HG03060 (cell line): Measurements from ENCODE around the gene KRT36.

Experiments used
- ATAC-seq: cut with Tn5 transposase; IDR thresholded peaks from one replicate; pipeline ENCODE4 v1.9.1; 2021; ENCODE audit warnings: low read depth, moderate number of reproducible peaks; ENCODE audit not compliant: unreplicated experiment

The KRT36 gene

DNA sequence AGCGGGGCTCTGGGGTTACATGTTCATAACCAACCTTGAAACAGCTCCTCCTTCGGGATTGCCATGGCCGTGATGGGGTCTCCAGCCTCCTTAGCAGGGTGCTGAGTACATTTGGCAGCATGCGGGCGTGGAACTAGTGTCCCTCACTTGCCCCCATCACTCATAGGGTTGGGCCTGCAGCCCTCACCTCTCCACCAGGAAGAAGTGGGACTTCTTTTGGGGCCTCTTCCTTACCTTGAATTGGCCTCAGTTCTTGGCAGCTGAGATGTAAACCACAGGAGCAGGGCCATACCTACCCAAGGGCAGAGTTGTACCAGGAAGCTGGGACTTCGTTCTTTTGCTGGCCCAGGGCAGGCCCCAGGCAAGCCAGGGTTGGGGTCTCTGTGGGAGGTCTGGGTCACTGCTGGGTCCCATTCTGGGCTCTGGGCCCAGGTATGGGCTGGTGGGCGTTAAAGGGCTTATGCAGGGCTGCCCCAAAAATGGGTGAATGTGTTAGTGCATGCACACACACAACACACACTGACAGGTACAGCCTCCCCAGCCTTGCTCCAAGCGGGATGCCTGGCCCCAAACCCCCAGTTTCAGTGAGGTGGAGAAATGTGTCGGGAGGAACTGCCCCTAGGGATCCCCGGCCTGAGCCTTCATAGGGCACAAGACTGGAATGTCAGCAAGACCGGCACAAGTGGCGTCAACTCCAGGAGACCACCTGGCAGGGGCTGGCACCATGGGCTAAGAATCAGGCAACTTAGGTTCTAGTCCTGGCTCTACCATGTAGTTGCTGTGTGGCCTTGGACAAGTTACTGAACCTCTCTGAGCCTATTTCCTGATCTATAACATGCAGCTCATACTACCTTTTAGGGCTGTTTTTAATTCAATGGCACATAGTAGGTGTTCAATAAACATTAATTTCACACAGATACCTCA lies 32.9 kb upstream of the KRT36 start:
- ATAC-seq, result no peak

- no peak for ATAC-seq
These were observed 32.0 kb upstream of the KRT36 start for GRCh38 chr17:41521574-41522261.

- no peak for ATAC-seq
These were observed 31.3 kb upstream of the KRT36 start for GRCh38 chr17:41520821-41521521.

DNA sequence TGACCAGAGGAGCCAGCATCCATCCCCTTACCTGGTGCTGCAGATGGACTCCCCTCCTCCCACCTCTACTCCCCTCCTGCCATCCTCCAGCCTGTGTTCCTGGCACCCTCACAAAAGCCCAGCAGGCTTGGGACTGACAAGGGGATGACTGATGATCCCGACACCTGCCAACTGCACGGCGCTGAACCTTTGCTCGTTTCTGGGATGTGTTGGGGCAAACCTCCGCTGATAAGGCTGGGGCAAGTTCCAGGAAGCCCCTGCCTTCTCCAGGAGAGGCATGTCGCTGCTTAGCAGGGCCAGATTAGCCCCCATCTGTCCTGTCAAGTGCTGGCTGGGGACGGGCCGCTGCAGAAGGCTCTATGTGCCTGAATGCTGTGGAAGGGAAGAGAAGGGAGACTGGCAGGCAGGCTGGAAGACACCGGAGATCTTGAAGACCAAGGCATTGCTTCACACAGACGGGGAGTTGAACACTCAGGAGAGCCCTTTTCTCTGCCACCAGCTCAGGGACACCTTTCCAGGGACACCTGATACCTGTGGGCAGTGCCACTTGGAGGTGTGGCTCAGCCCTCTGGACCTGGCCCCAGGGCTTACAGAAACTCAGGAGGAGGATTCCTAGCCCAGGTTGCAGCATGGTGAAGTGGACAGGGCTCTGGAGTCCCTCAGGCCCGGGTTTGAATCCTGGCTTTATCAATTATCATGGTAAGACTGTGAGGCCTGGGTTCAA lies 30.0 kb upstream of the KRT36 start:
- no peak for ATAC-seq

- ATAC-seq, result no peak
These were observed 29.2 kb upstream of the KRT36 start, which contains the start of gene KRT15 for GRCh38 chr17:41518789-41519449. KRT15 (minus strand) TSS chr17:41518890; CDS start chr17:41518827, 63 bp downstream.

DNA sequence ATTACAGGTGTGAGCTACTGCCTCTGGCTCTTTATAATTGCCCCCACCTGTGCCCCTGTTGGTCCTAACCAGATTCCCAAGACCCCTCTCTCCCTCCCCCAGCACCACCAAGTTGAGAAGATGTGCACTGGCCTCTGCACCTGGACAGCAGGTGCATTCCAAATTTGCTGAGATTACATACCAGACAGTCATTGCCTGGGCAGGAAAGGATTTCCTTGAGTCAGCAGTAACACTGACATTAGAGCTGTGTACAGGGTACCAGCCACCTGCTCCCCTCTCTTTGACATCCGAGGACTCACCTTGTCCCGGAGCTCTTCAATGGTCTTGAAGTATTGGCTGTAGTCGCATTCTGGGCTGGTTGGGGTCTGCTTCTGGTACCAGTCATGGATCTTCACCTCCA lies 28.3 kb upstream of the KRT36 start:
- ATAC-seq, result no peak

DNA sequence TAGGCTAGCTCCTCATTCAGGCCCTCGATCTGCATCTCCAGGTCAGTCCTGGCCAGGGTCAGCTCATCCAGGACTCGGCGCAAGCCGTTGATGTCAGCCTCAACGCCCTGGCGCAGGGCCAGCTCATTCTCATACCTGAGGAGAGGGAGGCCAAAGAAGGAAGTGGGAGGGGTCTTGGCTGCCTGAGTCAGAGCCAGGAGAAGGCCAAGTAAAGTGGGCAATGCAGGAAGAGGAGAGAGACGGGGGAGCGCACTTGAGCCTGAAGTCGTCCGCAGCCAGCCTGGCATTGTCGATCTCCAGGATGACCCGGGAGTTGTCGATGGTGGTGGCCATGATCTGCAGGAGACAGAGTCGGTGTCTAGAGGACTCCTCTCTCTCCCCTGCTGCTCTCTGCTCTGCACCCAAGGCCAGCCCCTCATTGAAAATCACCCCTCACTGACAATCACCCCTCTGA lies 27.1 kb upstream of the KRT36 start:
- ATAC-seq, result no peak

DNA sequence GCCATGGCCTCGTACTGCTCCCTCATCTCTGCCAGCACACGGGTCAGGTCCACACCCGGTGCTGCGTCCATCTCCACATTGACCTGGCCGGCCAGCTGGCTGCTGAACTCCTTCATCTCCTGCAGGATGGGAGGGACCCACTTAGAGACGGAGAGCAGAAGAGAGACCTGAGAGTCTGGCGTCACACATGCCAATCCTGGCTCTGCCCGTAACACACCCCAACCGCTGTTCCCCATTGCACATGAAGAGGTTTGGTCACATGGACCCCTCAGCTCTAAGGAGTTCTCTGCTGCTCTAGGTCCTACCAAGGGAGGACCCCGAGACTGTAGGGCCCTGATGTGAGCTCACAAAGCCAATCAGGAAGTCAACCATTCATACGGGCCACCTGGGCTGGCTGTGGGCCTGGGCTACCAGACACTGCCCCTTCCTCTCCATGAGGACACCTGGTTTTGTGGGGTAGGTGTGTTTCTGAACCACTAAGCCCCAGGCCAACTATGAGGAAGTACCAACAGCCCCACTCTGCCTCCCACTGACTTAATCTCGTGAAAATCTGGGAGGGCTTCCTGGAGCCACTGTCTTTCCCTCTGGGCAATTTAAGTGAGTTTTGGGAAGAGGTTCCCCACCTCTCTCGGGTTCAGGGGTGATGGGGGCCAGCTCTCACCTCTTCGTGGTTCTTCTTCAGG lies 26.6 kb upstream of the KRT36 start:
- no peak for ATAC-seq

DNA sequence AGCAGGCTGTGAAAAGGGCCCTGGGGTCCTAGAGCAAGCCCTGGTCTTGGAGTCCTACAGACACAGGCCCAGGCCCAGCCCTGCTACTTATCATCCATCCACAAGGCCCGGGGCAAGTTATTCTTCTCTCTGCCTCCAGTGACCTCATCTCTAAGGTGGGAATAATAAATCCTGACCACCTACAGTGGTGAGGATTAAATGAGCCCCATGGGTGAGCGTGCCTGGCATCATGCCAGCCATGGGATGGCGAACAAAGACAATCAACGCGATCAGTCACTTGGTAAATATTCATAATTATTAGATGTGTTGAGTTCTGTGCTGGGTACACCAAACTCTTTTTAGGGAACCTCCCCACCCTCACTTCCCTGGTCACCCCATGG lies 23.4 kb upstream of the KRT36 start:
- no peak for ATAC-seq

- ATAC-seq, result no peak
These were observed 22.9 kb upstream of the KRT36 start for GRCh38 chr17:41512546-41513167.

DNA sequence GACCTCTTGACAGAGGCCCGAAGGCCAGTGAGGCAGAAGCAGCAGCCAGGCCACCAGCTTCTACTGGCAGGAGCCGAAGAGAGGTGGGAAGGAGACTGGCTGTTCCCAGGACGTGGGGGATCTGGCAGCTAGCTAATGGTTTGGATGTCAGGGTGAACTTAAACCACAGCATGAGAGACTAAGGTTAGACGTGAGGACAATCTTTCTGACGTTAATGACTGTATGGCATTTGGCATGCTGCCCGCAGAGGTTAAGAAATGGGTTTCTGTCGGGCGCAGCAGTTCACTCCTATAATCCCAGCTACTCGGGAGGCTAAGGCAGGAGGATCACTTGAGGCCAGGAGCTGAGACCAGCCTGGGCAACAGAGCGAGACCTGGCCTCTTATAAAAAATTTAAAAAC lies 22.0 kb upstream of the KRT36 start:
- no peak for ATAC-seq

DNA sequence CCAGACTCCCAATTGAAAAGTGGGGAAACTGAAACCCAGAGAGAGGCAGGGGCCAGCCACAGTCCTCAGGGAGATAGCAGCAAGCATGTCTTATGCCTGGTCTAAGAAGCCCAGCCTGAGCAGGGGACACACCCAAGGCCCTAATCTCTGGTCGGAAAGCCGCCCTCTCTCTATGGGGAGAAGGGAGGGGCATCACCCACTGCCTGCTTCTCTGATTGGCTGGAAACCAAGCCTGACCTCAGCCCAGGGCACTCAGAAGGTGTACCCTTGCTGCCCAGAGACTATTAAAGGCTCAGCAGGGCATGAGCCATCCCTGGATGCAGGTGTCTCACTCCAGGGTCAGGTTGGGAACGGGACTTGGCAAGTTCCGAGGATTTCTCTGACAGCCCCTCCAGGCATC lies 21.4 kb upstream of the KRT36 start:
- no peak for ATAC-seq

DNA sequence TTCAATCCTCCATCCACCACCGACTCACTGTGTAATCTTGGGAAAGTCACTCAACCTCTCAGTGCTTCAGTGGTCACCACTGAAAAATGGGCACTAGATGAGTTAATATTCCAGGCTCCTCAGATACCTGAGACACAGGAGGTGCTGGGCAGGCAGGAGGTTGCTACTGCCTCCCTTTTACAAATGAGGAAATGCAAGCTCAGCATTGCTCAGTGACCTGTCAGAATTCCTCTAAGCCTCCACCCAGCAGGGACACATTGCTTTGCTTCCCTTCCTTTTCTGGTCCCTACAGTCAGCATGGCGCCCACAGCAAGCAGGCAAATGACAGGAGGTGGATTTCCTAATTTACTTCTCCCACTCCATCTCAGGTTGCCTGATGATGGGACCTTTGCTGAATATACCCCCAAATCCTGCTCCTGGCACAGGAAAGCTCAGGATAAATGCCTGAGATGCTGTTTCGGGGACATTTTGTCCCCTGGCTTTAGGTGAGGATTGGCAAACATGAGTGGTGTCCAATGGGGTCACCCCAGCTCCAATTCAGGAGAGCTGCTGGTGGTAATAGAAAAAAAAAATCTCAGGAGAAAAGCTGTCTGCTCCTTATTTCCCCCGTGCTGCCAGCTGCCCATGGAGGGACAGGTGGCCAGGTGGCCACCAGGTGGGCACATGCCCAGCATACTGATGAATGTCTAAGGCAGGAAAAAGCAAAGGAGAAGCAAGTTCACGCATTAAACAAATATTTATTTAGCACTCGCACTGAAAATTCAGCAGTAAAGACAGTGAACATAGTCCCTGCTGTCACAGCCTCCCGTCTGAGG lies 20.7 kb upstream of the KRT36 start:
- no peak for ATAC-seq

- ATAC-seq, result no peak
These were observed 17.7 kb upstream of the KRT36 start for GRCh38 chr17:41507315-41507880.

DNA sequence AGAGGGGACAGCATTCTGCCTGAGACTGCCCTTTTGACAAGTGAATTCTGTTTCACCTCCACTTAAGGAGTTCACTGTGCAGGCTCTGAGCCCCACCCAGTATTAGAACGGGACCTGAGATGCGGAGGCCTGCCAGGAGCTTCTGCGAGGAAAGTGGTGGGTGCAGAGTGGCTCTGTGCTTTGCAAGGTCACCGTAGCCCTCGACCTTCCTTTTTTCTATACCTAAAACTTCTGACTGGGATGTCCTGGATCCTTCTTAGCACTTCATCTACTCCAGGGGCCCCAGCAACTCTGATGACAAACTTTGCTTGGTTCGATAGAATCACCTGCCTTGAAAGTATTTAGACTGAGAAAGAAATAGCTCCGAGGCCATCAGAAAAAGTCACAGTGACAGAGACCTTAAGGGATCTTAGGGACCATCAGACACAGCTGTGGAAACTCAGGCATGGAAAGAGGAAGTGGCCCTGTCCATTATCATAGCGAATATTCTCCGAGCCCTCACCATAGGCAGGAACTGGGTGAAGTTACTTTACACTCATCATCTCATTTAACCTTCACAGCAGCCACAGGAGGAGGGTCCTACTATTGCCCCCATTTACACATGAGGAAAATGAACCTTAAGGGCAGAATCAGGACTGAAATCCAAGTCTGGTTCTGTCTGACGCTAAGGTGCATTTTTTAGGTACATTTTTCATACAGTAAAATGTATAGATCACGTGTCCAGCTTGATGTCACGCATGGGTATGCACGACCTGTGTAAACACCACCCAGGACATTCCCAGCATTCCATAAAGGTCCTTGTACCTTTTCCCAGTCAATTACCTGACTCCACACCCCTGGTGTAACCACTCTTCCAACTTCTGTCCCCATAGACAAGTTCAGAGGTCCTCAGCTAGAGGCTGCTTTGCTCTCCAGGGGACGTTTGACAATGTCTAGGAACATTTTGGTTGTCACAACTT lies 16.4 kb upstream of the KRT36 start:
- no peak for ATAC-seq

DNA sequence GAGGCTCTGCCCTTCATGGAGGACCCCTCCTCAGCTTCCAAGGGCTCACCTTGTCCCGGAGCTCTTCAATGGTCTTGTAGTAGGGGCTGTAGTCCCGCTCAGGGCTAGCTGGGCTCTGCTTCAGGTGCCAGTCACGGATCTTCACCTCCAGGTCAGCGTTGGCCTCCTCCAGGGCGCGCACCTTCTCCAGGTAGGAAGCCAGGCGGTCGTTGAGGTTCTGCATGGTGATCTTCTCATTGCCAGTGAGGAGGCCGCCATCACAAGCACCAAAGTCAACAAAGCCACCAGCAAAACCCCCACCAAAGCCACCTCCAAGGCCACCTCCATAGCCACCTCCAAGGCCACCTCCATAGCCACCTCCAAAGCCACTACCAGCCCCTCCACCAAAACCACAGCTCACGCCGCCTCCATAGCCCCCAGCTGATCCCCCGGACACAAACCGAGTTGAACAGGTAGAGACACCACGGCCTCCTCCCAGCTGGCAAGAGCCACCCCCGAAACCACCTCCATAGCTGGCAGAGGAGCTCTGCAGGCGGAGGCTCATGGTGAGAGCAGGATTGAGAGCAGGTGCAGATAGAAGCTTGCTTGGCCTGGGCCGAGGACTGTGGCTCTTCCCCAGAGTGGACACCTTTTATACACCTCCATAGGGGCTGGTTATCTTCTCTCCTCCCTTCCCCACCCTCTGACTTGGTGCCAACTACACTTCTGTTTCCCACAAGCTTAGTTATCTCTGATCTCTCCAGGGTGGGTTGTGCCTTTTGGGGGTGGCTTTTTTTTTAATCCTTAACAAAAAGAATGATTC lies 15.5 kb upstream of the KRT36 start, which contains the start of gene KRT13:
KRT13 (minus strand) TSS at position 606 of the 802 bp plus-strand sequence; CDS start at position 544, 62 bp downstream.
- ATAC-seq, result no peak
